ENCODE results near the gene DLG2. TPM values are rescaled to one million over a fixed set of nuclear protein-coding genes. Genes with fewer than 3 reads are reported as not detected.

Gene DLG2
- total and polyA plus RNA-seq, 2 donors (not counting 3 experiments of a cell fraction or from before 2014, with no cell fraction given): 0.15 to 1.1 TPM

- BruUV-seq (replicated peaks): no TSS peak
- Histone ChIP-seq H3K9me1 (replicated peaks; ENCODE audit: control insufficient read depth, extremely low read depth, insufficient read depth, low read length) (no peaks in the 10 kb centered on the region), H3K79me2 (ENCODE audit: control insufficient read depth, insufficient read depth, low read length) (no peaks in the 10 kb centered on the region), H3K9me3 (replicated peaks; ENCODE audit: control insufficient read depth, insufficient read depth, low read length) (no peaks in the 10 kb centered on the region), H3K4me3 (replicated peaks in 1 of 3; ENCODE audit: insufficient read depth in 1 of 3, low read depth in 1 of 3, low read length in 3 of 3) (no peak overlapping the region), H3K27ac (ENCODE audit: insufficient read depth, low read depth, low read length) (no peak overlapping the region), H3K4me1 (ENCODE audit: control insufficient read depth, extremely low read depth, insufficient read depth, low read length) (no peaks in the 10 kb centered on the region), H3K36me3 (ENCODE audit: control insufficient read depth in 2 of 2, extremely low read depth in 1 of 2, insufficient read depth in 2 of 2, low read length in 2 of 2) (no peaks in the 10 kb centered on the region), H4K20me1 (replicated peaks; ENCODE audit: control insufficient read depth, extremely low read depth, insufficient read depth, low read length) (no peaks in the 10 kb centered on the region), H2AFZ (ENCODE audit: low read depth, low read length) (no peak overlapping the region), H3K4me2 (ENCODE audit: insufficient read depth, low read length) (no peak overlapping the region), H3K9ac (replicated peaks; ENCODE audit: extremely low read depth, insufficient read depth, low read length) (no peak overlapping the region), H3K27me3 (ENCODE audit: control insufficient read depth in 2 of 2, insufficient read depth in 2 of 2, low read length in 2 of 2) (no peaks in the 10 kb centered on the region)
- dilution Hi-C loops (cut with MboI; ENCODE audit: extremely low pct_ligation_motif_present, low sequenced_read_pairs): no loop called here
- TF ChIP-seq FOS (IDR thresholded peaks at IDR 0.05; ENCODE audit: borderline replicate concordance, insufficient read depth, low read length) (no peak), EZH2 (IDR thresholded peaks at IDR 0.05; ENCODE audit: borderline replicate concordance, low read depth, low read length, severe bottlenecking) (no peak), JUN (IDR thresholded peaks at IDR 0.05; ENCODE audit: borderline replicate concordance, insufficient read depth, insufficient read length, low read depth) (no peak), CTCF (IDR thresholded peaks at IDR 0.05; ENCODE audit: extremely low read depth in 1 of 2, insufficient read depth in 1 of 2, low read depth in 1 of 2, low read length in 2 of 2) (no peak), GATA2 (IDR thresholded peaks at IDR 0.05; ENCODE audit: insufficient read depth, insufficient read length, low read depth, low read length) (no peak), POLR2AphosphoS5 (IDR thresholded peaks at IDR 0.05; ENCODE audit: insufficient read depth, low read depth, low read length) (no peak), MYC (IDR thresholded peaks at IDR 0.05; ENCODE audit: low read depth, low read length) (no peak), POLR2A (IDR thresholded peaks at IDR 0.05; ENCODE audit: low read depth, low read length) (no peak), MAX (IDR thresholded peaks at IDR 0.05; ENCODE audit: insufficient read depth, insufficient read length) (no peak)
- FAIRE-seq: no peak
- ChIA-PET CTCF (no interaction called here), POLR2A (no interaction called here)
- intact Hi-C loops (cut with micrococcal nuclease): no loop called here
- DNase-seq (ENCODE audit: low read depth, low spot score): no peak
Measured at GRCh38 chr11:83865636-83866461, 1761.3 kb downstream of the DLG2 start.
